Stimulated activated naive CD4-positive, alpha-beta T cell (primary cell): Measurements from ENCODE around the gene NUCKS1.

Source experiments
- DNase-seq, 6 experiments: peaks; one replicate each; lab custom pipeline; 2025; lab: John Stamatoyannopoulos, UW

NUCKS1 gene

DNA sequence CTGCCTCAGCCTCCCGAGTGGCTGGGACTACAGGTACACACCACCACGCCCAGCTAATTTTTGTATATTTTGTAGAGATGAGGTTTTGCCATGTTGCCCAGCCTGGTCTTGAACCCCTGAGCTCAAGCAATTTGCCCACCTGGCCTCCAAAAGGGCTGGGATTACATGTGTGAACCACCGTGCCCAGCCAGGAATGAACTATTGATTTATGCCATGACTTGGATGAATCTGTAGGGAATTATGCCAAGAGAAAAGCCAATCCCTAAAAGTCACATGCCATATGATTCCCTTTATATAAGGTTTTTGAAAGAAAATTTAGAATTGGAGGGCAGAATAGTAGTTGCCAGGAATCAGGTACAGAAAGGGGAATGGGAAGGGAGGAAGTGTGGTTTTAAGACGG, 50.6 kb downstream of the NUCKS1 start:
- DNase-seq, result no peak

- no peak for DNase-seq
Measured at GRCh38 chr1:205698921-205699320, 51.1 kb downstream of the NUCKS1 start.

DNA sequence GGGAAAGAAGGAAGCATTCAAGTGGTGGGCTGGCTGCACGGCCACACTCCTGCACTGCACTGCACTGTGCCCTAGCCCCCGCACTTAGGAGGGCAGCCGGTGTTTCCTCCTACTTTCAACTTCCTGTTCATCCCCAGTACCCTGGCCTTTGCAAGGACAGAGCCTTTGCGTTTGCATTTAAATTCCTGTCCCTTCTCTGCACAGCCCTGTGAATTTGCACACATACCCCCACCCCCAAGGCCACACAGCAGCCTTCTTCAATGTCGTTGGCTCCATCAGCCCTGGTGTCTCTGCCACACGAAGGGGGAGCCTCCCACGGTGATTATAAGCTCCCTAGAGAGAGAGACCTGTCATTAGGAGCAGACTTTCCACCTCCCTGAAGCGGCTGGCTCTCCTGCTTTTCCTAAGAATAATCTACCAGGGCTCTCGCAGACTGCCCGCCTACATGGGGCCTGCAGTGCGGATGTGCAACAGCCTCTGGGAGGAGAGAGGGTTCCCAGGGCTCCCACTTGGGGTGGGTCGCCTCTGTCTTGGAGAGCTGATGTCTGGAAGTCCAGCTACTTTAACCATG, 56.5 kb downstream of the NUCKS1 start:
- DNase-seq, result no peak

GRCh38 chr1:205692423-205692822, 57.6 kb downstream of the NUCKS1 start:
- no peak for DNase-seq

DNA sequence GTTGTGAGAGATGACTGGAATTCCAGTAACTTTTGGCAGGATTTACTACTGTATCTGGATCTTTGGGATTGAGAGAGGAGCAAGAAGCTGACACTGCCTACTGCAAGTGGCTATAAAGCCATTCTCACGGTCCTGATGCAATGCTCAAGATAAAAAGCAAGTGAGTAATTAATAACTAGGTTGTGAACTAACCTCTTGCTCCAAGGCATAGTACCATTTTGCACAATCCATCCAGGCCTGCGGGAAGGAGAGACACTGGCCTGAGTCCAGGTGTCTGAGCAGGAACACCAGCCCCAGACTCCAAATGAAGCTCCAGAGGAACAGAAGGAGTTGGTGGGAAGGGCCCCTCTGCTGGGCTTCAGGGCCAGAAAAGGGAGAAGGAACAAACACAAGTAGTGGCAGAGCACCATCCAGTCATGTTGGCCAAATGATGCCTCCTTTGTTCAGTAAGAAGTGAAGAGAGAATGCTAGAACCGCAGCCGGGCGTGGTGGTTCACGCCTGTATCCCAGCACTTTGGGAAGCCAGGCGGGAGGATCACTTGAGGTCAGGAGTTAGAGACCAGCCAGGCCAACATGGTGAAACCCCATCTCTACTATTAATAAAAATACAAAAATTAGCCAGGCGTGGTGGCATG, 59.7 kb downstream of the NUCKS1 start:
- DNase-seq, result no peak

- no peak for DNase-seq
Measured at GRCh38 chr1:205689479-205689878, 60.5 kb downstream of the NUCKS1 start.

- DNase-seq, result no peak
Measured at GRCh38 chr1:205688171-205689080, 61.6 kb downstream of the NUCKS1 start.

DNA sequence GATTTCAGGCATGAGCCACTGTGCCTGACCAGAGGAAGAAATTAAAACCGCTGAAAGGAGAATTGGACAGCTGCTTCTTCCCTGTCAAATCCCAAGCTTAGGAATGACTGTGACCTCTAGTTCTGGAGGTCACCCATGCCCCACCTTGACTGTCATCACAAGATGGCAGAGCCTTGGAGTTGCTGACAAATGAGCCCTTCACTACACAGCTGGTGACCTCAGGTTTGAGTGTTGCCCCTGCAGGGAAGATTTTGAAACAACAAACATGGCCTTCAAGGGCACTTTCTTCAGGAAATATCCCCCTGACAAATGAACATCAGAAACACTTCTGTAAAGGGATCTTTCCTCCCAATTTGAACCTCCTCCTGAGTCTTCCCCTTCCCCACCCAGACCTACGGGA, 62.7 kb downstream of the NUCKS1 start:
- DNase-seq, result no peak

DNA sequence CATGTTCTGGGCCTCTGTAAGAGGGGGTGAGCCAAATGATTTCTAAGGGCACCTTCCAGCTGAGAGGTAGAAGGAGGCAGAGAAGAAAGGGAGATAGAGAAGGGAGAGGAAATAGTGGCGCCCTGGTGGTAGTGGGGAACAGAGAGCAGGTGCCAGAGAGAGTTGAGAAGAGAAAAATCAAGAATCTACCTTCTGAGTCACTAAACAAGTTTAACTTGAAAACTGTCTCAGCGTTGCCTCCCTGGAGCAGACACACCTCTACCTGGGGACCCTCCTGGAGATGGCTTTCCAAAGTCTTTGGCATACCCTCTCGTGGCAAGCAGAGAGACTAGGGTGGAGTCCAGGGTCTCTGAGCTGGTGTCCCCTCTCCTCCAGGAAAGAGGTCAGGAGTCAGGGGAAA, 68.6 kb downstream of the NUCKS1 start:
- DNase-seq, result no peak

- DNase-seq, result peak in 5 of 6 experiments; percentile 10 to 31 (median 25)
Measured at GRCh38 chr1:205680073-205680851, 69.7 kb downstream of the NUCKS1 start, which contains the start of gene SLC45A3. Gene SLC45A3 (minus strand): TSS chr1:205680509. CDS start chr1:205664656, 15,853 bp downstream.

DNA sequence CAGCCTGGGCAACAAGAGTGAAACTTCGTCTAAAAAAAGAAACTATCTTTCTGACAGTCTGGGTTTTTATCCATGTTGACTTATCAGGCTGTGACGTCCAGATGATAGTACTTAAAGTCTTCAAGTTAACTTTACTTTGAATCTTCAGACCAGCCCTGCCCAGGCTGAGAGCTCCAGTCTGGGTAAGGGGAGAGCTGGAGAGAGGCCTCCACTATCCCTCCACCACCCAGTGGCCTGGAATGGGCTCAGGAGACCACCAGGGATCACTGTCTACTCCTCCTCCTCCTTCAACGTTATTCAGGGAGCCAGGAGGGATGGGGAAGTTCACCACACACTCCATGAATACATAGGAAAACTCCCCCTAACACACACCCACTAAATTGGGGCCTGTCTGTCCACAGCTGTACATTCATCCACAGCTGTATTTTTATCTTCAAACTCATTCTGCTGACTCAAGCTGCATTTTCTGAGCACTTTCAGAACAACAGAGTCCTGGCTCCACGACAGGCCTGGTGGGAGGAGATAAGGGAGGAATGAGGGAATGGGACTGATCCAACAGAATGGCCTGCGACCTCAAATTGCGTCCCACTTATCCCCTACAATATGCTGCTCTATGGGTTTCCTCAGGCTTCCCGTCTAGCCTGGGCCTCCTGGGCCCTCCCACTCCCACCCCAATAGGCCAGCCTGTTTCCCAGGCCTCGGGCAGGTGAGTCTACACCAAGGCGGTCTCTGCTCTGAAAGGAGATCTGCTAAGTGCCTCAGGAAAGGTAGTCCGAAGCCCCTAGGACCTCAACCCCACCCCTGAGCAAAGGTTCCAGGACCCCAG, 71.5 kb downstream of the NUCKS1 start:
- DNase-seq, result no peak

DNA sequence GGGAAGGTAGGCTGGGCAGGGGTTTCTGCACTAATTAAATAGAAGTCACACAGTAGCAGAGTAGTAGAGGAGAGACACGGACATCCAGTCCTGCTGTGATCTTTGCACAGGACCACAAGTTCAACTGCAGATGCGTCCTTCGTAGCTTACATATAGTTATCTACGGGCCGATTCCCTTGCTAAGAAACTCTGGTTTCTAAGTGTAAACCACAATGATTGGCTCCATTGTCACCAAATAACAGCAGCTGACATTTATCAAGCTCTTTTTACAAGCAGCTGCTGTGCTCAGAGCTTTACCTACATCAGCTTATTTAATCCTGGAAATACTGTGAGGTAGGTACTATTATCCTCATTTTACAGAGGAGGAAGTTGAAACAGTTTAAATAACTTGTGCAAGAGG, 72.8 kb downstream of the NUCKS1 start:
- no peak for DNase-seq

- DNase-seq, result no peak
Measured at GRCh38 chr1:205676597-205676996, 73.4 kb downstream of the NUCKS1 start.

DNA sequence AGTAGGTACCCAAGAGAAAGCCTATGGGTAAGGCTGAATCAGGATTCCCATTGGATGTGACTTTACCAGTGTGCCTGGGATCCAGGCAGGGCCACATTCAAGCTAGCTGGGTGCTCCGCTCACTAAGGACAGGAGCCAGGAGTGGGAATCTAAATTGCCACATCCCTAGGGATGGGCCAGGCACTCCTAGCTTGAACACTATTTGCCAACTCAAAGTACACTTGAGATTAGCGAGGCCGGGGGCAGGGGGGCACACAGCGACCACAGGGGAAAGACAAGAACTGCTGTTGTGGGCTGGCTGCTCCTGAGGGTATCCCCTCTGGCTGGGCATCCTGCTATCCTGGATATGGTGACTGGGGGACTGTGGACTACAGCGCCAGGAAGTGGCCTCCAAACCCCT, 74.0 kb downstream of the NUCKS1 start:
- DNase-seq, result no peak

GRCh38 chr1:205675247-205675646, 74.7 kb downstream of the NUCKS1 start:
- DNase-seq, result no peak

GRCh38 chr1:205672970-205673369, 77.0 kb downstream of the NUCKS1 start:
- DNase-seq, result no peak

- no peak for DNase-seq
Measured at GRCh38 chr1:205672395-205672889, 77.5 kb downstream of the NUCKS1 start.

- no peak for DNase-seq
Measured at GRCh38 chr1:205670611-205671430, 79.2 kb downstream of the NUCKS1 start.

DNA sequence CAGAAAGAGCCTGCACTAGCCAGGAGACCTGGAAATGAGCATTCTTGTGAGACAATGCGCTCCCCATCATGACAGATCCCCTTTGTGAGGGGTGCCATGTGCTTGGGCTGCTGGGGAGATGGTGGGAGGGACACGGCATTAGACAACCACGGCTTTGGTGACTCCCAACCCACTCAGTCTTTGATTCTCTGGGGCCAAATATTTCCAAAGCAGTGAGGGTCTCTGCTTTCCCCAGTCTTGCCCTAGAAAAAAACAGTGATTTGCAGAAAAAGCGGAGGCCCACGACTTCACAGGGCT, 79.9 kb downstream of the NUCKS1 start:
- DNase-seq, result no peak
